Measurements from ENCODE around the gene VPS35L.

The VPS35L gene

GRCh38 chr16:19694989-19695388, 139.5 kb downstream of the VPS35L start:
- no peak for DNase-seq (ENCODE audit: low spot score)

- peak; percentile 82 for DNase-seq (ENCODE audit: low spot score)
These were observed 140.8 kb downstream of the VPS35L start for GRCh38 chr16:19696328-19696727.

- DNase-seq (ENCODE audit: low spot score): no peak
These were observed 141.5 kb downstream of the VPS35L start for GRCh38 chr16:19696961-19697360.

GRCh38 chr16:19697756-19698318, 142.3 kb downstream of the VPS35L start:
- no peak for DNase-seq (ENCODE audit: low spot score)

GRCh38 chr16:19698480-19699465, 143.3 kb downstream of the VPS35L start:
- no peak for DNase-seq (ENCODE audit: low spot score)

GRCh38 chr16:19699472-19699871, 144.0 kb downstream of the VPS35L start:
- no peak for DNase-seq (ENCODE audit: low spot score)

GRCh38 chr16:19700319-19700781, 144.8 kb downstream of the VPS35L start:
- DNase-seq (ENCODE audit: low spot score): peak; percentile 48

- no peak for DNase-seq (ENCODE audit: low spot score)
These were observed 145.6 kb downstream of the VPS35L start for GRCh38 chr16:19701091-19701490.

GRCh38 chr16:19703172-19703889, 147.8 kb downstream of the VPS35L start:
- no peak for DNase-seq (ENCODE audit: low spot score)

- peak; percentile 67 for DNase-seq (ENCODE audit: low spot score)
These were observed 149.0 kb downstream of the VPS35L start for GRCh38 chr16:19704321-19705145.

GRCh38 chr16:19705146-19705501, 149.6 kb downstream of the VPS35L start:
- DNase-seq (ENCODE audit: low spot score): no peak

GRCh38 chr16:19705843-19706242, 150.3 kb downstream of the VPS35L start:
- no peak for DNase-seq (ENCODE audit: low spot score)

- no peak for DNase-seq (ENCODE audit: low spot score)
These were observed 151.3 kb downstream of the VPS35L start for GRCh38 chr16:19706846-19707245.

- DNase-seq (ENCODE audit: low spot score): no peak
These were observed 152.2 kb downstream of the VPS35L start for GRCh38 chr16:19707569-19708295.

GRCh38 chr16:19708296-19709205, 153.0 kb downstream of the VPS35L start:
- no peak for DNase-seq (ENCODE audit: low spot score)

GRCh38 chr16:19709381-19710136, 154.1 kb downstream of the VPS35L start:
- DNase-seq (ENCODE audit: low spot score): no peak

- no peak for DNase-seq (ENCODE audit: low spot score)
These were observed 154.8 kb downstream of the VPS35L start for GRCh38 chr16:19710191-19710908.

- DNase-seq (ENCODE audit: low spot score): no peak
These were observed 155.6 kb downstream of the VPS35L start for GRCh38 chr16:19710991-19711545.

All from AG08396 (cell line).